Retina (tissue), 1 donor: ENCODE results near the gene CORO6.

Source experiments
- DNase-seq: peaks from one replicate; pipeline ENCODE4 v3.0.0-alpha.2; 2016

CORO6 gene

DNA sequence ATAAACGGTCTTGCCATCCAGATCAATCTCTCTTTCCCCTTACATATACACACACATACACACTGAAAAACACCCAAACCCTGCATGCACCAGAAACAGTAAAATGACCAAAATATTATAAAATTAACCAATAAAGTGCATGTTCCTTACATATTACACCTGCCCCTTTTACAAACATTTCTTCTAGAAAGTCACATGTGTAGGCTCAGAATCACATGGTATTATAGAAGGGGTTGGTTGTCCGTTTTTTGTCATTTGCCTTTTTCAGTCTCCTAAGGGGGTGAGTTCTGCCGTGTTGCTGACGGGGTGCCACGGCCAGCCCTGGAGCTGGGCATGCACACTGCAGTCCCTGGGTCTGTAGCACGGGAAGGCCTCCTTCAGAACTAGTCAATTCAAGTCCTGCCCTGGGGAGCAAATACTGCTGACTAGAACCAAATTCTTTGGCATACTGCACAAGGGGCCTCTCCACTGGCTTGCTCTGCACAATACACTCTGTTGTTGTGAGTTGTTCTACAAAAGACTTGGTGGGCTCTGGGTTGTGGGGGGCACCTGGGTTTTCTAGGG, 8.0 kb upstream of the CORO6 start:
- DNase-seq: no peak

DNA sequence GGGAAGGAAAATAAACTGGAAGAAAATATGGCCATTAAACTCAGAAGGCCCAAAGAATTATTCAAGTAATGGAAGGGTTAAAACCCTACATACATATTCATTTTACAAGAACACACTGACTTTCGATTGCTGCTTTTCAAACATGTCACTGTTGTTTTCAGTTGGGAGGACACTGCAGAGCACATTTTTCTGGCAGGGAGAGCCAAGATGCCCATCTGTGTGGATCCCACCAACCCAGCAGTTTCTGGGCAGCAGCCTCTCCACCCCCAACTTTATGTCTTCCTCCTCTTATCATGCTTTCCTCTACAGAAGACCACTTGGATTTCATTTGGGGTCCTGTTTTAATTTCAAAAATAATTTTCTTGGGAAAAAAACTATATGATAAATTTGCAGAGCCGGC, 7.1 kb upstream of the CORO6 start:
- DNase-seq: no peak

DNA sequence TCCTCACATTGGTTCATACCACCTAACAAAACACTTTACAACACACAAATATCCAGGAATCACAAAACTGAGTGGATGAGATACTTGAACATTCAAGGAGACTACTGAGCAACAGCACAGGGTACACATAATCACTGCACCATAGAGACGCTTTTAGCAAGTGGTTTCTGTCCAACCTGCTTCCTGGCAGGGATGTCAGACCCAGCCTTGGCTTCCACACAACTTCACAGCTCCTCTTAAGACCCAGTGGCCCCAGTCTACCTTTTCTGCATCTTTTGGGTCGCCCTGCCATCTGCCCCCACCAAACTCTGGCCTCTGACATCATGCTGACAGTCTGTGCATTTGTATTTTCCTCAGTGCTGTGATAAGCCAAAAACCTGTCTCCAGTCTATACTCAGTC, 5.9 kb upstream of the CORO6 start:
- no peak for DNase-seq

DNA sequence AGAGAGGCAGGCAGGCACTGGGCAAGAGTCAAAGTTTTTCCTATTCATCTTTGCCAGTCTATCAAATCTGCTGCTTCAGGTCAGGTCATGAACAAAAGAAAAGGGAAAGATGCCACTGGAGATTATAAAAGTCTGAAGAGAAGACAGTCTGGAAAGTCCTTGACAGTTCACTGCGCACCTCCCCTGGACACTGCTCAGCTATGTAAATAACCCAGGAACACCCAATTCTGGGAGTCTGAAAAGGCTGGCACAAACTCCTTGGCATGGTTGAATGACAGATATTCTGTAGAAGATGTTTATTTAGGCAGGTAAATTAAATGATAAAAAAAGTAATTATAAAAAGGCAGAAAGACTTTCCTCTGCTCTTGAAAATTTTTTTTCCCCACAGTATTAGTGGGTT, 5.2 kb upstream of the CORO6 start:
- no peak for DNase-seq

DNA sequence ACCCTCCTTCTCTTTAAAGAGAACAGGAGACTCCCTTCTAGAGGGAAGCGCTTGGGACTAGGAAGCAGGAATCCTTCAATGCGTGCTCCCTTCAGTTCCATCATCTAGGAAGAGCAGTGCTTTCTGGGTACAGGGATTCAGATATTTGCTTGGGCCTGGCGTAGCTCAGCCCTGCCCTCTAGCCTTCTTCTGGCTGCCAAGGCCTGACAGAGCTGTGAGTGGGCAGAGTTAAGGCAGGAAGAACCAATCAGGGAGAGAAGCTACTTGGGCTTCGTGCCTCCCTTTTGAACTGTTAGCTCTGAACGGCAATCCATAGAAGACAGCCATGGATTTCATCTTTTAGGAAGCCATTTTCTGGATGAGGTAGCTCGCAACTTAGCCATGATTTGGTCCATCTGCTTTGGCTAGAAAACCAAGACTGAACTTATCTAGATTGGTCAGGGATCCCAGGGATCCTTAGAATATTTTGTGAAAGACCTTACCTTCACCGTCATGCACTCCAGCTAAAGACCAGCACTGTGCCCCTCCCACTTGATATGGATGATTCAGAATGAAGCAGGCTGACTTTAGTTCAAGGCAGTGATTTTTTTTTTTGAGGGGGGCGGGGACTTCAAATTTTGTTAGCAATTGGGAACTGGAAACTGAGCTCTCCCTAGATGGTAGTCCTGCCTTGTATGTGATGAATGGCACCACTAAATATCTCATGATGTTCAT, 2.5 kb upstream of the CORO6 start:
- DNase-seq: no peak

DNA sequence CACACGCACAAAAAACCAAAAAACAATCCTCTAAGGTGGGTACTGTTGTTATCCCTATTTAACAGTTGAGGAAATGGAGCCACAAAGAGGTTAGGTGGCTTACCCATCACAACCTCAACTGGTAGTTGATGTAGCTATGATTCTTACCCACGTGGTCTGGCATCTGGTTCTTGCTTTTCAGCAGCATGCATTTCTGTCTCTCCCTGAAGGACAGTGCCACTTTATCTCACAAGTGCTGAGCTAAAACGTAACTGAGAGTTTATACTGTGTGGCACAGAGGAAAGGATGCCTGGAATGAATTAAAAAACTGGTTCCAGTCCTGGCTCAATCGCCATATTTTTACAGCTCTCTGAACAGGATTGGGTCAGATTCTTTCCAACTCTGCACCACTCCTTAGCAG, 1.9 kb upstream of the CORO6 start:
- no peak for DNase-seq

DNA sequence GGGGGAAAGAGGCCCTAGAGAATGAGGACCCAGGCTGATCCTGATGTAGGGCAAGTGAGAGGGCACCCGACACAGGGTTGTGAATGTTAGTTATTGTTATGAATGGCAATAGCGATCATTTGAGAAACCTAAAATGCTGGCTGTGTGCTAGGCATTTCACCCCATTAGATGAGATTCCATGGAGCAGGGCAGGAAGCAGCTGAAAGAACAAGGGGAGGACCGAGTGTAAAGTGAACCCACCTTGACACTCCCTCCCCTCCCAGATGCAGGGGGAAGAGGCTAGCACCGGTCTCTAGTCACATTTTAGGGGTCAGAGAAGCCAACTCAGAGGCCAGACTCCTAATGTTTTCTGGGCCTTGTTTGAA, 553 bp upstream of the CORO6 start:
- no peak for DNase-seq

DNA sequence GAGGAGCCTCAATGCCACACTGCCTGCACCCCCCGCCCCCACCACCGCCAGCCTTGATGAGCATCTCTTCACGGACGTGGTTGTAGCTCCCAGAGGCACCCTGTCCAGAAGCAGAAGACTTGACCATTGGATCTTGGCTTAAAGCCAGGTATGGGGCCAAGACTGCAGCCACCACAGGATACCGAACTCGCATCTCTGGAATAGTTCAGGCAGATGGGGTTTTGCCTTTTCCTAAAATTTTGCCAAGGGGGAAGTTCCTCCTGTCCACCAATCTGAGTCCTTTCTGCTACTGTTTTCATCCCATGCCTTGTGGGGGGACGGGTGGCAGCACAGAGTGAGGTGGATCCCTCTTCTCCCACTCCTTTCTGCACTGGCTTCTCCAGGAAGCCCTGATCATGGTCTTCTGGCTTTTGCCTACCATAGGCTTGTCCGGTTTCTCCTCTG, 939 bp downstream of the CORO6 start:
- no peak for DNase-seq

DNA sequence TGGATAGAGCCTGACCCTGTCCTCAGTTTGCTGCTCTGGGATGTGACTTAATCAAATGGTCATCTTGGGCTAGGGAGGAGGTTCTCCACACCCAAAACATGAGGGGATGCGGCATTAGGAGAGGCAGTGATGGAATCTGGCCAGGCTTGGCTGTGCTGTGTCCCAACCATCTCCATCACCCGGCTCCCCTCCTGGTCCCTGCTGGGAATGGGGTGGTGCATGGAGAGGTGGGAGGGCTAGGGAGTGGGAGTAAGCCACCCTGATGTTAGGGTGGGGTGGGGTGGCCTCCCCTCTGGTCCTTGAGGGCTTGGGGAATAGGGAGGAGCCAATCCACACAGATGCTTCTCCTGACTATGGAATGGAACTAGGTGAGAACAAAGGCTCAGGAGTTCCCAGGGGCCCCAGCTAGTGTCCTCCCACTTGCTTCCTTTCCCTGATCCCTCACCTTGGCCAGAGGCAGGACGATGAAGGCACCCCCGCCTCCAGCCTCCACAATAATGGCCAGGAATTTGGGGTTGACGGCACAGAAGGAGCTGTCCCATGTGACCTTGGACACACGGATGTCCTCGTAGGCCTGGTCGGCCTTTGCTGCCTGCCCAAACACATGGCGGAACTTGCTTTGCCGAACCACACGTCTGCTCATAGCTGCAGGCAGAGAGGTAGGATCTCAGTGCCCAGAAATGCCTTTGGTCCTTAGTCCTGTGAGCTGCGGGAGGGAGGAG, 1.8 kb downstream of the CORO6 start:
- DNase-seq: no peak

DNA sequence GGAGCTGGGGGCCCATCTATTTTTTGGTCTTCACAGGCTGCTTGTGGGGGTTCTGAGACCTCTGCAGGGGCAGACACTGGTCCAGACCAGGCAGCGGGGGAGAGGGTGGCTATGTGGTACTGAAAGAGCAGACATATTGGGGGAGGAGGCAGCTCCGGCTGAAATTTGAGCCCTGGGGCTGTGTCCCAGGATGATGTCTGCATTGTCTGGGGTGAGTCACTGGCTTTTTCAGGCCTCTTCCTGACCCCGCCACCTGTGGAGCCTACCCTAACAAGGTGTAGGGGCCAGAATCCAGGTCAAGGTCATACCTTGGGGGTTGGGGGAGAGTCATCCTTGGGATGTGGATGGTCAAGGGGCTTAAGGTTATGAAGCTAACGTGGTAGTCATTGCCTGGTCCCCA, 2.4 kb downstream of the CORO6 start:
- DNase-seq: no peak

DNA sequence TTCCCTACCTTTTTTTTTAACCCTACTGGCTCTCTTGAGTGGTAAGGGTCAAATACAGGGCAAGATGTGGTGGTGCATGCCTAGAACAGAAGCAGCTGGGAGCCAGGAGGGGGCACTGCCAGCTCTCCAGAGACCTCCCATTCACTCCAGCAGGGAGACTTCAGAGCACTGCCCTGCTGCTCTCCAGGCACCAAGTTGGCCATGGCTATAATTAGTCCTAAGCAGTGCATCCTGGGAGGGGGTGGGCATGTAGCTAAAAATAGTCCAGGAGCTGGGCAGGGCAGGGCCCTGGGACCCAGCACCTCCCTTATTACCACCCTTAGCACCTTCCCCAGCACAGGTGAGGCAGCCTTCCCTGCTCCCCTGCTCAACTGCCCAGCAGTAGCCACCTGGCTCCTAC, 3.5 kb downstream of the CORO6 start:
- DNase-seq: peak; percentile 19

DNA sequence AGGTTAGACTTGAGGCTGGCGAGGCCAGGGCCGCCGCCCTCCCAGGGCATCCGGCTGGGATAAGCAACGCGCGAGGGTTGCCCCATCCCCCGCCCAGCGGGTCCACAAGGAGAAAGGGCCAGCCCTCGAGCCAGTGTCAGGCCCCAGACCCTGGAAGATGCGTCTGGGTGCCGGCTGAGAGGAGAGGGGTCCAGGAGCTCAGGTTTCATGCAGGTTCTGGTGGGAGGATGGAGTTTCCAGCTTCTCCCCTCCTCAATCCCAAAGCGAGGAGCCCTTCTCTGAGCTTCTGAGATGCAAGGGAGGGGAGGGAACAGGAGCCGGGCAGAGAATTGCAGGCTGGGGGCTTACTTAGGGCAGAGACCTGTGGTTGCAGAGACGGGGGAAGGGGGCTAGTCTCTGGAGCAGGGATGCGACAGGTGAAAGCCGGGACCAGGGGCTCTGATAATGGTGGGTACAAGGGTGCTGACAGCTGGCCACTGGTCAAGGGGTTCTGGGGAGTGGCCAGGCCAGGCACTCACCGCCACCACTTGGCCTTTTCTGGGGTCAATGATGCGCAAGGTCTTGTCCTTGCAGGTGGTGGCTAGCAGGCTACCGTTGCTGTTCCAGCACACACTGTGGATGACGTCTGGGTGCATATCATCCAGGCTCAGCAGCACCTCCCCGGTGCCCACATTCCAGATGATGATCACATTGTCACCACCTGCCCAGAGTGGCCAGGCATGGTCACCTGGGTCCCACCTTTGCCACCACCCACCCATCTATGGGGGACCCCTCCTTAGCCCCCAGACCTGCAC, 4.2 kb downstream of the CORO6 start:
- DNase-seq: no peak

DNA sequence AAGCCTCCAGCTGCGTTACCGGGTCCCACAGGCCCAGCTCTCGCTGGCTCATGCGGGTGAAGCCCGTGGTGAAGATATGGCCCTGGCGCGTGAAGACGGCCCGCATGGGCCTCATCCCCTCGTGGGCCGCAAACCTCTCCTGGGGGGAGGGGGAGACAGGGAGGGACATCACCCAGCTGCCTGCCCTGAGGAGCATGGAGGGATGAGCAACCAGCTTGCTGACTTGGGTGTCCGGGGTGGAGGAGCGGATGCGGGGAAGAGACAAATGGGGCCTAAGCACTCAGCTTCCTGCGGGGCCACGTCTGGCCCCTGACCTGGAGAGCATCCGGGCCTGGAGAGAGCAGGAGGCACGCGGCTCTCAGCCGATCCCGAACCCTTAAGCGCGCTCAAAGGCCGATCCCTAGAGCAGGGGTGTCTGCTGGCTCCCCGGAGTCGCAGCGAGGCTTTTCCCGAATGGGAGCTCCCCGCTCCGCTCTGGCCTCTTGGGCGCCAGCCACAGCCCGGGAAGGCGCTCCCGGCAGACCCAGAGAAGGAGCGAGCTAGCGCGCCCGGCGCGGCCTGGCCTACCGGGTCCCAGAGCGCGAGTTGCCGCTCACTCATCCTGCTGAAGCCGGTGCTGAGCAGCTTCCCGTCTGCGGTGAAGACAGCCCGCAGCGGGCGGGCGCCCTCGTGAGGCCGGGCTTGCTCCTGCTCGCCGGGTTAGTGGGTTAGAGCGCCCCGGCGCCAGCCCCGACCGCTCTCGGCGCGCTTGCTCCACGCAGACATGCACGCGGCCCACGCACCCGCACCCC, 5.0 kb downstream of the CORO6 start:
- peak; percentile 64 for DNase-seq

DNA sequence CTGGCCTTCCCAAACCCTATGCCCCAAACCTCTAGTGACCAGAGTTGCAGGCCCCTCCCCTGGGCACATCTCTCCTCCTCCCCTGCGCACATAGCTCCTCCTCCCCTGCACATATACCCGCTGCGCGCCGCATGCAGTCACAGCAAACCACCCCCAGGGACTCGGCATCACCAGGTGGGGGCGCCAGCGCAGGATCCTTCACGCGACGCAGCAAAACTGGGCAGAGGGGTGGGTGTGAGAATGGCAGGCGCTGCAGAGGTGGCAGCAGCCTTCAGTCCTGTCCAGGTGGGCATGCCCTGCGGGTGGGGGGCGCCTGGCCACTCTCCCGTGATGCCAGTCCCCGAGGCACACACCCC, 5.6 kb downstream of the CORO6 start:
- DNase-seq: peak; percentile 78

DNA sequence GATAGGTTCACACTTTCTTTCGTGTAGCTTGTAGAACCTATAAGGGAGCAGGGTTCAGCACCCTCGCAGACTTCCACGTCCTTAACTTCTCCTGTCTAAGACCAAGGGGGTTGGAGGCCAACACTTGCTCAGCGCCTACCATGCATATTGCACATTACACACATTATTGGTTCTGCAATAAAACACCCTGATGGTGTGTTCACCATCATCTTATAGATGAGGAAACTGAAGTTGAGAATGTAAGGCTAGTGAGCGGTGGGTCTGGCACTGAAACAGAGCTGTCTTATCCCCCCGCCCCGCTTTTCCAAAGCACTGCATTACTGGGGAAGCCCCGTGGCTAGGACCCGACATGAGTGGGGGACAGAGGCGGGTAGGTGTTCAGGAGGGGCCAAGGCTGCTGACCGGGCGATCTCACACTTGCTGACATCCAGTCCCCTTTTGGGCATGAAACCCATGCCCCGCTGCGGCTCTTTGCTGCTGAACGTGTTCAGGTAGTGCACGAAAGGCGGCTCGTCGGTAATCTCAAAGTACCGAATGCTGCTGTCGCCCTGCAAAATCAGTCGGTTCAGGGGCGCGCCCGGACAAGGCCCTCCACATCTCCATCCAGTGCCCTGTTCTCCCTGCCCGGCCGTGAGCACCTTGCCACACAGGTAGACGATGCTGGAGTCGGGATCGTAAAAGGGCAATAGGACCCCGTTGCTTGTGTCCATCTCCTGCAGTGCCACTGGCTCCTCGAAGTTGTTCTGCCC, 6.2 kb downstream of the CORO6 start:
- peak; percentile 44 for DNase-seq

DNA sequence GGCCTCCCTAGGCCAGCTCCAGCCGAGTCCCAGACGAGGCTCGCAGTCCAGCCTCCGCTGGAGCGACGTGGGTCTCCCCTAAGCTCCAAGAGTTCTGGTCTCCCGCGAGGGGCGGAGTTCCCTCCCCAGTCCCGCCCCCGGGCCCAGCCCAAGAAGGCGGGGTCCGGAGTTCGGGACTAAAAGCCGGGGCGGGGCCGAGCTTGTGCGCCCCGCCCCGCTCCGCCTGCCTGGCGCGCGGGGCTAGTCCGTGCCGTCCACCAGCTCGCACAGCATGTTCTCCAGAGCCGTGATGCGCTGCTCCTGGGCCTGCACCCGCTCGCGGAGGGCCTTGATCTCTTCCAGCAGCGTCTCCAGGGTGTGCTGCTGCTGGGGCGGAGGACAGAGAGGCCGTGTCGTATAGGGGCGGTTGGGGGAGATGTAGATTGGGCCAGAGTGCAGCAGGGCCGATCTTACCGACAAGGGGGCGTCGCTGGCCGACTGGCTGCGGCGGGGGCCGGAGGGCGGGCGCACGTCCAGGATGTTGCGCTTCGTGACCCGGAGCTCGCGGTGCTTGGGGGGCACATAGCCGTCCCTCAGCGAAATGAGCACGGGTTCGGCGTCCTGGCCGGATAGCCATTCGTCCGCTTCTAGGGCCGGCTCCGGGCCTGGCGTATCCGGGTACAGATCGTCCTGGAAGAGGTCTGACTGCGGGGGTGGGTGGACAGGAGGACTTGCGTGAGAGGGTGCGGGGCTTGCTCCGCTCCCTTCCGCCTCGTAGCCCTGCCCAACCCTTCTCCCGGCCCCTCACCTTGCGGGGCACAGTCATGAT, 7.0 kb downstream of the CORO6 start:
- peak; percentile 88 for DNase-seq

DNA sequence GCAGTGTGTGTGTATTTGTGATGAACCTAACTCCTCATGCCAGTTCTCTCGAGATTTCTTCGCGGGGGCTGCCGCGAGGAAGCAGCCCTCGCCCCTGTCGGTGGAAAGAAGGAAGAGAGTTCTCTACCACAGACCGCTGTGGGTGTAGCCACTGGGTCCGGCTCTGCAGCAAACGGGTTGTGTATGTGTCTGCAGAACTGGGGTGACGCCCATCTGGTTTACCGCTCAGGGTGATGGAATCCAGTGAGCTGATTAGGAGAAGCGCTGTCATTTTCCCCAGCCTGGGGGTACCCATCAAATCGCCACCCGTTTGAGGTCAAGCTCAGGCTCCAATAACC, 7.7 kb downstream of the CORO6 start:
- DNase-seq: no peak

DNA sequence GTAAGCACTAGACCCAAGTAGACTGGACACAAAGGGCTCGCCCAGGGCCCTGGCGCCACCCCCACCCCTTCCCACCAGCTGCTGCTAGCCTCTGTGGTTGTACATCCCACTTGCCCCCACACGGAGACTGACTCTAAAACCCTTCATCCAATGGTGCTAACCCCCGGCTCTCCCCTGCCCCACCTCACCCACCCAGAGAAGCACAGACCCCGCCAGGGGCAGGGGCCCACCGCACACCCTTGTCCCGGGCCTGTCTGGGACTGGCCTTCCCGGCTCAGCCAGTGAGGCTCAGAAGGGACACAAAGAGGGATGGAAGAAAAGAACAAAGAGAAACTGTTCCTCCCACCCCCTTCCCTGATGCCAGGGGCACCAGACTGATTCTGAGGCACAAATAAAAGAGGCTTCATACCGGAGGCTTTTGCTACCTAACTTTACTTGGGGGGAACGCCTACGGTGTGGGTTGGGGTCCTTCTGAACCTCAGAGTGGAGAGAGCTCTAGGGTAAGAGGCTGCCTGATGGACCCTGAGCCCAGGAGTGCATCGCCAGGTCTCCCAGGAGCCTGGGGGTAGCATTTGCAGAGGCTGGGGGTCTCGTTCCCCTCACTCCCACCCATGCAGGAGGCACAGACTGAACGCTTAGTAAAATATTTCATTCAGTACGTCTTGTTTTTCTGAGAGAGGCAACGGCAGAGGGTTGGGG, 8.2 kb downstream of the CORO6 start:
- peak; percentile 55 for DNase-seq

DNA sequence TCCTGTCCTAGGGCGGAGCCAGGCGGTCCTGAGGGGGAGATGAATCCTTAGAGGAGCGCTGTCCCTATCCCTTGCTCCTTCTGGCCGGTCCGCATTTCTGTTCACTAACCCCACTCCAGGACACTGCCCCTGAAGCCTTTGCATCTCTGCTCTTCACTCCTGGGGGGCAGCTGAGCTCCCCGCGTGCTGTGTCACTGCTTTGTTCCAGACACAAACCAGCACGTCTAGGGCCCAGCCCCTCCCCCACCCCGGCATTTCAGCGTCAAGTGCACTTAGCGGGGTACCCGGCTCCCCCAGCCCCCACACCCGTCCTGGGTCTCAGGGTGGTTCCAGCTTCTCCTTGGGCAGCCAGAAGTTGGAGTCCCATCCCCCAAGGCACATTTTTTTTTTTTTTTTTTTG, 8.9 kb downstream of the CORO6 start:
- DNase-seq: no peak

DNA sequence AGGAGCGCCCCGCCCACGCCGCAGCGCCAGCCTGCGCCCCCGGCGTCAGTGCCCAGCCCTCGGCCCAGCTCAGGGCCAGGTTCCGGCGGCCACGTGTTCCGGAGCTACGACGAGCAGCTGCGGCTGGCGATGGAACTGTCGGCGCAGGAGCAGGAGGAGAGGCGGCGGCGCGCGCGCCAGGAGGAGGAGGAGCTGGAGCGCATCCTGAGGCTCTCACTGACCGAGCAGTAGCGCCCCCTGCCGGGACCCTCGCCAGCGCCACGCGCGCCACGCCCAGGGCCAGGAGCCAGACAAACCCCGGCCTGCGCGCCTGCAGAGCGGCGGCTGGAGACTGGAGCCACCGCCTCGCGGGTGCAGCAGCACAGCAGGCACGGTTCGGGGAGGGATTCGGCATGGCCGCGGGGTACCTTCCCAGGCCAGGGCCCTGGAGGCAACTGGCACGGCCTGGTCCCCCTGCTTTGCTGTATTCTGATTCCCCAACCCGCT, 9.3 kb downstream of the CORO6 start:
- DNase-seq: peak; percentile 97
